ENCODE measurements around the gene CAPSL.

GRCh38 chr5:35908814-35909213 lies 29.6 kb downstream of the CAPSL start:
- no peak for TF ChIP-seq CTCF (IDR thresholded peaks at IDR 0.05)
- no peak for TF ChIP-seq POLR2A (IDR thresholded peaks at IDR 0.05)

Data from stomach (tissue), 4 donors.